HEK293T (cell line): ENCODE data around the gene GBP6.

Source experiments
- CTCF ChIA-PET: fragments of 350-600 bp; formaldehyde crosslinking; extraction: SDS; loops from one replicate; lab custom pipeline; 2021; ENCODE audit warnings: antibody characterized with exemption, inconsistent platforms; lab: Yijun Ruan, JAX
- POLR2A ChIA-PET: fragments of 350-600 bp; formaldehyde crosslinking; extraction: SDS; loops from one replicate; lab custom pipeline; 2020; ENCODE audit warnings: antibody characterized with exemption, inconsistent platforms; lab: Yijun Ruan, JAX
- DNase-seq: peaks from one replicate; pipeline ENCODE4 v3.0.0; 2012; ENCODE audit warnings: mixed read lengths; ENCODE audit errors: extremely low spot score
- ARNT ChIP-seq: fragments of 450-650 bp; IDR thresholded peaks from 2 replicates; pipeline ENCODE4 v1.6.1; 2017; ENCODE audit warnings: mild to moderate bottlenecking
- BHLHE40 ChIP-seq: fragments of 450-650 bp; IDR thresholded peaks from 2 replicates; pipeline ENCODE4 v1.6.1; 2016; ENCODE audit warnings: mild to moderate bottlenecking, moderate library complexity, borderline replicate concordance
- CTBP1 ChIP-seq: fragments of 450-650 bp; IDR thresholded peaks from 2 replicates; pipeline ENCODE4 v1.6.1; 2016; ENCODE audit warnings: borderline replicate concordance
- ELF4 ChIP-seq: fragments of 450-650 bp; IDR thresholded peaks from 2 replicates; pipeline ENCODE4 v1.6.1; 2017; ENCODE audit warnings: antibody characterized with exemption
- FOXA1 ChIP-seq: fragments of 450-650 bp; IDR thresholded peaks from 2 replicates; pipeline ENCODE4 v1.6.1; 2016; ENCODE audit warnings: mild to moderate bottlenecking
- FOXK2 ChIP-seq: fragments of 450-650 bp; IDR thresholded peaks from 2 replicates; pipeline ENCODE4 v1.6.1; 2016; ENCODE audit warnings: mild to moderate bottlenecking
- FOXM1 ChIP-seq: fragments of 450-650 bp; IDR thresholded peaks from 2 replicates; pipeline ENCODE4 v1.6.1; 2017; ENCODE audit warnings: mild to moderate bottlenecking, borderline replicate concordance
- HDGF ChIP-seq: fragments of 450-650 bp; IDR thresholded peaks from 2 replicates; pipeline ENCODE4 v1.6.1; 2017; ENCODE audit warnings: antibody characterized with exemption, borderline replicate concordance
- L3MBTL2 ChIP-seq: fragments of 450-650 bp; conservative IDR thresholded peaks from 2 replicates; pipeline ENCODE4 v1.6.1; 2016; ENCODE audit warnings: mild to moderate bottlenecking
- LEF1 ChIP-seq: fragments of 450-650 bp; IDR thresholded peaks from 2 replicates; pipeline ENCODE4 v1.6.1; 2017; ENCODE audit warnings: mild to moderate bottlenecking, borderline replicate concordance
- NFRKB ChIP-seq: fragments of 450-650 bp; IDR thresholded peaks from 2 replicates; pipeline ENCODE4 v1.6.1; 2016; ENCODE audit warnings: mild to moderate bottlenecking, moderate library complexity
- SP1 ChIP-seq: fragments of 450-650 bp; IDR thresholded peaks from 2 replicates; pipeline ENCODE4 v1.6.1; 2017
- SUZ12 ChIP-seq: fragments of 450-650 bp; IDR thresholded peaks from 2 replicates; pipeline ENCODE4 v1.6.1; 2016; ENCODE audit warnings: mild to moderate bottlenecking
- TARDBP ChIP-seq: fragments of 450-650 bp; IDR thresholded peaks from 2 replicates; pipeline ENCODE4 v1.6.1; 2016
- ZNF384 ChIP-seq: fragments of 450-650 bp; IDR thresholded peaks from 2 replicates; pipeline ENCODE4 v1.6.1; 2016
- TF ChIP-seq, protein P1 (sequence below): fragments of 450-650 bp; IDR thresholded peaks from 2 replicates; pipeline ENCODE4 v1.6.1; 2016

Gene GBP6, protein sequence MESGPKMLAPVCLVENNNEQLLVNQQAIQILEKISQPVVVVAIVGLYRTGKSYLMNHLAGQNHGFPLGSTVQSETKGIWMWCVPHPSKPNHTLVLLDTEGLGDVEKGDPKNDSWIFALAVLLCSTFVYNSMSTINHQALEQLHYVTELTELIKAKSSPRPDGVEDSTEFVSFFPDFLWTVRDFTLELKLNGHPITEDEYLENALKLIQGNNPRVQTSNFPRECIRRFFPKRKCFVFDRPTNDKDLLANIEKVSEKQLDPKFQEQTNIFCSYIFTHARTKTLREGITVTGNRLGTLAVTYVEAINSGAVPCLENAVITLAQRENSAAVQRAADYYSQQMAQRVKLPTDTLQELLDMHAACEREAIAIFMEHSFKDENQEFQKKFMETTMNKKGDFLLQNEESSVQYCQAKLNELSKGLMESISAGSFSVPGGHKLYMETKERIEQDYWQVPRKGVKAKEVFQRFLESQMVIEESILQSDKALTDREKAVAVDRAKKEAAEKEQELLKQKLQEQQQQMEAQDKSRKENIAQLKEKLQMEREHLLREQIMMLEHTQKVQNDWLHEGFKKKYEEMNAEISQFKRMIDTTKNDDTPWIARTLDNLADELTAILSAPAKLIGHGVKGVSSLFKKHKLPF

DNA sequence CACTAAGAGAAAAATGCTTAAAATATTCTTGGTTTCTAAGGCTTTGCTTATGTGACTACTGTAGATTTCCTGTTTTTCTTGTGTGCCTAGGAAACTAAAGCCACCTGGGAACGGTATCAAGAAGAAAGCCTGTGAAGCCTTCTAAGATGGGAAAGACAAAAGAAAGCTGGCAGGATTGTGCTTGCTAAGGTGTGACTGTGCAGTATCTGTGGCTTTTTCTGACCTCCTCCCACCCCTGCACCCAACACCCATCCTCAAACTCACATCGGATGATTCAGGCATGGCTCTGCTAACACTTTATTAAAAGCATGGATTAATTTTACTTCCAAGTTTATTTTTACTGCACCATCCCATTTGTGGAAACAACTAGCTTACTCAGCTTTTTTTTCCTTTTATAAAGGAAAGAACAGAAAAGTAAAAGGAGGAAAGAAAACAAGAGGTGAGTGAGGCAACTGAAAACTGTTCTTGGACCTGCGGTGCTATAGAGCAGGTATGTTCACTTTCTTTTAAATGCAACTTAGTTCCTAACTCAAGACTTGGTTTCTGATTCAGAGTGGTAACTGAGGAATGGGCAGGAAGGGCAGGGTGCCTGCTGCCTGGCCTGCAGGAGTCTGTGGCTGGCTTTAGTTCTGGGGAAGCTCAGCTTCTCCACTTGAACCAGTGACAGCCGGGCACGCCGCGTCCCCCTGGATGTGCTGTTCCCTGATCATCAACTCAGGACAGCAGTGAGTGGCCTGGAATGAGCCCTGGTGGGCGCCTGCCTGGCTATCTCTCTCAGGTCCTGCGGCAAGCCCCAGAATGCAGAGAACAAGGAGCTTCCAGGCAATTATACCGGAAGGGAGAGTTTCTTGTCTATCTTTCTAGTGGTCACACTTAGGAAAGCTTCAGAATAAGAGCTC is at the start of gene GBP6:
Gene GBP6 (plus strand): TSS at position 422 of the 899 bp plus-strand sequence. CDS start 4,493 bp downstream, outside the sequence.
- TF ChIP-seq L3MBTL2 (no peak), FOXM1 (no peak), NFRKB (no peak), SUZ12 (no peak), HDGF (no peak), LEF1 (no peak), SP1 (no peak), BHLHE40 (no peak)
- POLR2A ChIA-PET: no interaction called here
- CTCF ChIA-PET: no interaction called here
- no peak for DNase-seq

DNA sequence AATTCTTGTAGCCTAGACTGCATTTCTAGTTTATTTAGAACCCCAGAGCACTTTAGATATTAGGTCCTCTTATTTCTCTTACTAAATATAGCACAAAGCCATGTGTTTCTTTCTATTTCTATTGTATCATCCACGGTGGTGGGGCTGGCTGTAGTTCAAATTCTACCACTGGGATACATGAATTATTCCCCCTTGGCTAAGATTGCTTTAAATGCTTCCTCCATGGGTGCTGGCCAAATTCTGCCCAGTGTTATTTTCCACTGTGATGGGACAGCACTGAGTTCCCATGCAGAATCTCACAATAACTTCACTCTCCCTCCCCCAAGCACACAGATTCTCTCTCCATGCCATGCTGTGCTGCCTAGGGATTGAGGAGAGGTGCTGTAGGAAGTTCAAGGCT is 41.5 kb upstream of the GBP6 start:
- ChIA-PET POLR2A (no interaction called here), CTCF (no interaction called here)
- DNase-seq: no peak
- TF ChIP-seq, protein P1, sequence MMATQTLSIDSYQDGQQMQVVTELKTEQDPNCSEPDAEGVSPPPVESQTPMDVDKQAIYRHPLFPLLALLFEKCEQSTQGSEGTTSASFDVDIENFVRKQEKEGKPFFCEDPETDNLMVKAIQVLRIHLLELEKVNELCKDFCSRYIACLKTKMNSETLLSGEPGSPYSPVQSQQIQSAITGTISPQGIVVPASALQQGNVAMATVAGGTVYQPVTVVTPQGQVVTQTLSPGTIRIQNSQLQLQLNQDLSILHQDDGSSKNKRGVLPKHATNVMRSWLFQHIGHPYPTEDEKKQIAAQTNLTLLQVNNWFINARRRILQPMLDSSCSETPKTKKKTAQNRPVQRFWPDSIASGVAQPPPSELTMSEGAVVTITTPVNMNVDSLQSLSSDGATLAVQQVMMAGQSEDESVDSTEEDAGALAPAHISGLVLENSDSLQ: no peak
- TF ChIP-seq FOXM1 (no peak), SP1 (no peak), BHLHE40 (no peak), FOXA1 (no peak), TARDBP (no peak), L3MBTL2 (no peak), ARNT (no peak), LEF1 (no peak), HDGF (no peak), ELF4 (no peak), FOXK2 (no peak), NFRKB (no peak), ZNF384 (no peak)

DNA sequence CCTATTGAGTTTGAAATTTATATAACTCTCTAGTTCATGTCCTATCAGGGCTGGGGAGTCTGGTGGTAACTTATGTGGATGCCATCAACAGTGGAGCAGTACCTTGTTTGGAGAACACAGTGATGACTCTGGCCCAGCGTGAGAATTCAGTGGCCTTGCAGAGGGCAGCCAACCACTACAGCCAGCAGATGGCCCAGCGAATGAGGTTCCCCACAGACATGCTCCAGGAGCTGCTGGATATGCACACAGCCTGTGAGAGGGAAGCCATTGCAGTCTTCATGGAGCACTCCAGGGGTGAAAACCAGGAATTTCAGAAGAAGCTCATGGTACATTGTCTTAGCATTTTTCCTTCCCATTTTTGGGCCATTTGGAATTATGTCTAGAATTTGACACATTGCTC is 32.0 kb upstream of the GBP6 start:
- ChIA-PET POLR2A (no interaction called here), CTCF (no interaction called here)
- TF ChIP-seq SUZ12: no peak
- no peak for TF ChIP-seq ELF4
- TF ChIP-seq, protein P1: no peak
- no peak for TF ChIP-seq L3MBTL2
- no peak for TF ChIP-seq BHLHE40
- TF ChIP-seq HDGF: no peak
- TF ChIP-seq NFRKB: no peak
- no peak for TF ChIP-seq CTBP1
- no peak for TF ChIP-seq FOXM1
- TF ChIP-seq TARDBP: no peak
- TF ChIP-seq LEF1: no peak
- TF ChIP-seq FOXK2: no peak
- TF ChIP-seq FOXA1: no peak
- TF ChIP-seq ZNF384: no peak
- TF ChIP-seq ARNT: no peak
- no peak for TF ChIP-seq SP1
- no peak for DNase-seq

DNA sequence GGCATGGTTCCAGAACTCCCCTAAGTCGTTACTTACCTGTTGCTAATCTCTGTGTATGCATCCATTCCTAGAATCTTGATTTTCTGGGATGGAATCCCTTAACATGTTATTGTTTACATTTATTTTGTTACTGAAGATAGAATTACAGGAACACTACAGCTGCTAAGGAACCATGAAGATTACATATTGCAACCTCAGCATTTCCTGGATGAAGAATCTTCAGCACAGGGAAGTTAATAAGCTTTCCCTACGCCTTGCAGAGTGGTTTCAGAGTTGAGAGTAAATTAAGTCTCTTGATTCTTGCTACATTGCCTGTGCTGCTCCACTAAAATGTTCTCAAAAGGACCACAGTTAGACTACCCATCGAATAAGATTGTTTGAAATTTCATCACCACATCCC is 31.4 kb upstream of the GBP6 start:
- no peak for TF ChIP-seq BHLHE40
- no peak for TF ChIP-seq ZNF384
- no peak for TF ChIP-seq FOXM1
- TF ChIP-seq L3MBTL2: no peak
- no peak for TF ChIP-seq SP1
- no peak for TF ChIP-seq SUZ12
- no peak for TF ChIP-seq ELF4
- TF ChIP-seq FOXK2: no peak
- no peak for TF ChIP-seq CTBP1
- no peak for TF ChIP-seq NFRKB
- TF ChIP-seq LEF1: no peak
- TF ChIP-seq, protein P1: no peak
- no peak for TF ChIP-seq HDGF
- POLR2A ChIA-PET: no interaction called here
- CTCF ChIA-PET: no interaction called here
- no peak for DNase-seq

DNA sequence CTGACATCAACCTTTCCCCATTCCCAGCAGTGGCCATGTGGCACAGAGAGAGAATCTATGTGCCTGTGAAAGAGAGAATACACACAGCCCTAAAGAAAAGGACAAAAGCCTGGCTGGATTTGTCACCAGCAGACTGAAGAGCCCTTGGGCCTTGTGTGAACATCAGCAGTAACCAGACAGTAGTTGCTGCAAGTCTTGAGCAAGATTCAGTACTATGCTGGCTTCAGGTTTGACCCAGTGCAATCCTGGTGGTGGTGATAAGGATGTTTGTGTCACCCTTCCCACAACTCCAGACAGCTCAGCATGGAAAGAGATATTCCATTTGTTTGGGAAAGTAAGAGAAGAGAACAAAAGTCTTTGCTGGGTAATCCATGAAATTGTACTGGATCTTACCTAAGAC is 28.4 kb upstream of the GBP6 start:
- DNase-seq: no peak
- TF ChIP-seq L3MBTL2 (no peak), NFRKB (no peak), LEF1 (no peak), HDGF (no peak)
- POLR2A ChIA-PET: no interaction called here
- CTCF ChIA-PET: no interaction called here
